ENCODE data around the gene USP40. TPM values are rescaled to one million over a fixed set of nuclear protein-coding genes. Genes with fewer than 3 reads are reported as not detected.

USP40 gene
- total RNA-seq, 2 experiments from 2014 or later, result 0.51 to 1.7 TPM

DNA sequence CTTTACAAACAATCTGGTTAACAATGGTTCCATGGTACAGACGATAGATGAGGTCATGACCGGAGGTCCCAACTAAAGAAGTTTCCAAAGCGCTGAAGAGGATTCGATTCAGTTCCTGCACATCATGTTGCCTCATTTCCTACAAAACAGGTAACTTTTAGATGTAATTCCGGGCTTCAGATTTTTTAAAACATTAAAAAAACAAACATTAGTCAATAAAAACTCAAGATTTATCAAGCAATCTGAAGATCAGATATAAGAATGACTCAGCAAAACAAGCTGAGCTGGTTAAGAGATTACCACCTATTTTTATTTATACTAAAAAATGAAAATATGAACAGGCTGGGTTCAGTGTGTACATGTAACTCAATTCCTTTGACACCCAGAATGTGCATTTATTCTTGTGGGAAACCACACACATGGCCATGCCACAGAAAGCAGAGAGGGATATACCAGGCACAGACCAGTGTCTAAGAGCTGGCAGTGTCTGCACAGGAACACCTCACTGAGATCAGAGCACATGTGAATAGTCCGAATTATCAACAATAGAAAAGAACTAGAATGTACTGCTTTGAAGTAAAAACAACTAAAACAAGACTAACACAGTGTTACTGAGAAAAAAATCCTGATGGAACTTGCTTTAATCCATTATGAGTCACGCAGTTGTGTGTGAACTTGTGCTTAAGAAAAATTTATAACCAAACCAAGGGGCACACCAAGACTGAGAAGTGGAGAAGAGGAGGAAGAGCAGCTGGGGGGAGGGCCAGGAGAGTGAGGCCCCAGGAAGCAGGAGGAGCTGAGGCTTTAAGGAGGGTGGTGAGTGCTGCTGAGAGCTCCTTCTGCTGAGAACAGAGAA, 9.5 kb downstream of the USP40 start:
- Histone ChIP-seq H3K79me2 (ENCODE audit: insufficient read depth, low read depth, low read length) (no peaks in the 10 kb centered on the region), H3K9me2 (ENCODE audit: insufficient read depth, low read length) (no peaks in the 10 kb centered on the region), H3K27ac (ENCODE audit: low read depth, low read length, poor library complexity, severe bottlenecking) (peak overlapping the region; percentile 46), H3K36me3 (ENCODE audit: insufficient read depth, low read length) (no peaks in the 10 kb centered on the region), H3K4me1 (ENCODE audit: insufficient read depth, low read length, poor library complexity, severe bottlenecking) (peaks cover 22% of the 10 kb centered on the region), H3K4me3 (ENCODE audit: low read depth, low read length, poor library complexity, severe bottlenecking) (peak overlapping the region; percentile 9), H2AFZ (ENCODE audit: low read length) (peak overlapping the region; percentile 94), H3K9me3 (ENCODE audit: low read length) (no peaks in the 10 kb centered on the region), H4K20me1 (ENCODE audit: insufficient read depth, low read length) (no peaks in the 10 kb centered on the region), H3K4me2 (ENCODE audit: low read length) (peak overlapping the region; percentile 61)
- no peak for TF ChIP-seq EZH2phosphoT487 (IDR thresholded peaks at IDR 0.05; ENCODE audit: borderline replicate concordance, low read depth, low read length)
- TF ChIP-seq, protein P1, sequence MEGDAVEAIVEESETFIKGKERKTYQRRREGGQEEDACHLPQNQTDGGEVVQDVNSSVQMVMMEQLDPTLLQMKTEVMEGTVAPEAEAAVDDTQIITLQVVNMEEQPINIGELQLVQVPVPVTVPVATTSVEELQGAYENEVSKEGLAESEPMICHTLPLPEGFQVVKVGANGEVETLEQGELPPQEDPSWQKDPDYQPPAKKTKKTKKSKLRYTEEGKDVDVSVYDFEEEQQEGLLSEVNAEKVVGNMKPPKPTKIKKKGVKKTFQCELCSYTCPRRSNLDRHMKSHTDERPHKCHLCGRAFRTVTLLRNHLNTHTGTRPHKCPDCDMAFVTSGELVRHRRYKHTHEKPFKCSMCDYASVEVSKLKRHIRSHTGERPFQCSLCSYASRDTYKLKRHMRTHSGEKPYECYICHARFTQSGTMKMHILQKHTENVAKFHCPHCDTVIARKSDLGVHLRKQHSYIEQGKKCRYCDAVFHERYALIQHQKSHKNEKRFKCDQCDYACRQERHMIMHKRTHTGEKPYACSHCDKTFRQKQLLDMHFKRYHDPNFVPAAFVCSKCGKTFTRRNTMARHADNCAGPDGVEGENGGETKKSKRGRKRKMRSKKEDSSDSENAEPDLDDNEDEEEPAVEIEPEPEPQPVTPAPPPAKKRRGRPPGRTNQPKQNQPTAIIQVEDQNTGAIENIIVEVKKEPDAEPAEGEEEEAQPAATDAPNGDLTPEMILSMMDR (conservative IDR thresholded peaks at IDR 0.05; ENCODE audit: low read length), result no peak; the same call in 1 of the 2 replicates
- BruUV-seq (replicated peaks), result no TSS peak
- ChIA-PET POLR2A (interaction anchor here (0.5 to 1.8 kb wide), 7 partner anchors 9 to 484 kb away, joined by 3 to 11 read pairs (median 3); no protein-coding TSS in a partner anchor), CTCF (ENCODE audit: unreplicated experiment) (interaction anchor here (1.0 kb wide), 1 partner anchor 43 kb away, joined by 3 read pairs; no protein-coding TSS in a partner anchor)
- peak; percentile 63 for DNase-seq (ENCODE audit: low spot score)
- intact Hi-C loops (cut with micrococcal nuclease; ENCODE audit: unreplicated experiment), result no loop called here

DNA sequence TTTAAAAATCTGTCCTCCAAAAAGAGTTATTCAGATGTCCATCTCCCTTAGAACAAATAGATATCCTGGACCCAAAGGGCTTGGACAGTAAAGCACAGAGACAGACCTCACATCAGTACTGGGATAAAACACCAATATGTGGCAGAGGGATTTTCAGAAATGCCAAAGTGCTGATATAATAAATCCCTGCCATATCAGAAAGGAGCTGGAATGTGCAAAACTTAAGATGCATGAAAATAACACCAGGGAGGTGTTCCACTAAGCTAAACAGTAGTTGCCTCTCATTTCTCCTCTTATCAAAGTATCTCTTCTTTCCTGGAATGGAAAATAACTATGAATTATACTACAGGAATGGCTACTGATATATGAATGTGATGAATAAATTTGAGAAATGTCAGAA, 13.2 kb downstream of the USP40 start:
- no peak overlapping the region for H3K4me3 ChIP-seq (ENCODE audit: low read depth, low read length, poor library complexity, severe bottlenecking)
- no peaks in the 10 kb centered on the region for H3K9me3 ChIP-seq (ENCODE audit: low read length)
- H3K9me2 ChIP-seq (ENCODE audit: insufficient read depth, low read length), result no peaks in the 10 kb centered on the region
- intact Hi-C loops (cut with micrococcal nuclease; ENCODE audit: unreplicated experiment), result no loop called here
- no TSS peak for BruUV-seq (replicated peaks)
- H3K4me1 ChIP-seq (ENCODE audit: insufficient read depth, low read length, poor library complexity, severe bottlenecking), result peaks cover 21% of the 10 kb centered on the region
- no peak overlapping the region for H3K4me2 ChIP-seq (ENCODE audit: low read length)
- no peak overlapping the region for H3K27ac ChIP-seq (ENCODE audit: low read depth, low read length, poor library complexity, severe bottlenecking)
- H4K20me1 ChIP-seq (ENCODE audit: insufficient read depth, low read length), result no peaks in the 10 kb centered on the region
- no peak for DNase-seq (ENCODE audit: low spot score)
- no peaks in the 10 kb centered on the region for H3K36me3 ChIP-seq (ENCODE audit: insufficient read depth, low read length)
- TF ChIP-seq, protein P1 (conservative IDR thresholded peaks at IDR 0.05; ENCODE audit: low read length), result no peak
- no peak for TF ChIP-seq EZH2phosphoT487 (IDR thresholded peaks at IDR 0.05; ENCODE audit: borderline replicate concordance, low read depth, low read length)
- peak overlapping the region; percentile 47 for H2AFZ ChIP-seq (ENCODE audit: low read length)
- CTCF ChIA-PET (ENCODE audit: unreplicated experiment), result no interaction called here
- POLR2A ChIA-PET, result interaction anchor here (0.5 to 3.3 kb wide), 3 partner anchors 14 to 38 kb away, joined by 3 to 20 read pairs (median 6); no protein-coding TSS in a partner anchor
- H3K79me2 ChIP-seq (ENCODE audit: insufficient read depth, low read depth, low read length), result no peaks in the 10 kb centered on the region

DNA sequence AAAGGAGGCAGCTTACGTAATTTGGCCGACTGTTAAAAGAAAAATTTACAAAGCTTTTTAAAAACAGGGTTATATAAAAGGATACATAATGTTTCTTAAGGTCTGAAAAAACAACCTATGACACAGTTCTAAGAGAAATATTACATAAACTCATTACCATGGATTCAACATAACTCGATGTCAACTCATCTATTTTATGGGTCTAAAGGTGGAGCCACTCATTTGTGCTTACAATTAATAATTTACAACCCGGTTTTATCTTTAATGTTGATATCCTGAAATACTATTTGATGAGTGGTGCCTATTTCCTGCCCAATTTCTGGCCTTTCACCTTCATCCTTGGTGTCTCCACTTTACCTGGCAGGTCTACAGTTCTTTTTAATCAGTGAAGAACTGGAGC, 15.1 kb downstream of the USP40 start:
- Histone ChIP-seq H3K4me1 (ENCODE audit: insufficient read depth, low read length, poor library complexity, severe bottlenecking) (peaks cover 4% of the 10 kb centered on the region), H3K4me3 (ENCODE audit: low read depth, low read length, poor library complexity, severe bottlenecking) (no peak overlapping the region), H3K27ac (ENCODE audit: low read depth, low read length, poor library complexity, severe bottlenecking) (no peak overlapping the region), H3K79me2 (ENCODE audit: insufficient read depth, low read depth, low read length) (no peaks in the 10 kb centered on the region), H4K20me1 (ENCODE audit: insufficient read depth, low read length) (no peaks in the 10 kb centered on the region), H3K36me3 (ENCODE audit: insufficient read depth, low read length) (no peaks in the 10 kb centered on the region), H3K4me2 (ENCODE audit: low read length) (no peak overlapping the region), H3K9me2 (ENCODE audit: insufficient read depth, low read length) (no peaks in the 10 kb centered on the region), H3K9me3 (ENCODE audit: low read length) (no peaks in the 10 kb centered on the region), H2AFZ (ENCODE audit: low read length) (peak overlapping the region; percentile 36; the same call in 1 of the 2 replicates)
- TF ChIP-seq EZH2phosphoT487 (IDR thresholded peaks at IDR 0.05; ENCODE audit: borderline replicate concordance, low read depth, low read length), result no peak
- TF ChIP-seq, protein P1 (conservative IDR thresholded peaks at IDR 0.05; ENCODE audit: low read length), result no peak
- no TSS peak for BruUV-seq (replicated peaks)
- DNase-seq (ENCODE audit: low spot score), result no peak
- ChIA-PET CTCF (ENCODE audit: unreplicated experiment) (no interaction called here), POLR2A (interaction anchor here (0.7 to 3.3 kb wide), 4 partner anchors 12 to 659 kb away, joined by 3 to 20 read pairs (median 5); no protein-coding TSS in a partner anchor)
- intact Hi-C loops (cut with micrococcal nuclease; ENCODE audit: unreplicated experiment), result no loop called here
